MG63 (cell line): ENCODE data around the gene DPM1. TPM values are rescaled to one million over a fixed set of nuclear protein-coding genes. Genes with fewer than 3 reads are reported as not detected.

Experiments
- DNase-seq: peaks from one replicate; pipeline ENCODE4 v3.0.0-alpha.2; 2020
- H3K27me3 ChIP-seq: fragments of 250-450 bp; sonication (Bioruptor Pico); 2 replicates; pipeline ENCODE4 v1.5.1; 2020; ENCODE audit warnings: mild to moderate bottlenecking, moderate library complexity
- H3K36me3 ChIP-seq: fragments of 250-450 bp; sonication (Bioruptor Pico); 2 replicates; pipeline ENCODE4 v1.5.1; 2020; ENCODE audit warnings: mild to moderate bottlenecking, moderate library complexity
- H3K4me3 ChIP-seq: fragments of 250-450 bp; sonication (Bioruptor Pico); 2 replicates; pipeline ENCODE4 v1.5.1; 2020; ENCODE audit warnings: mild to moderate bottlenecking, moderate library complexity
- H3K9me3 ChIP-seq: fragments of 250-450 bp; sonication (Bioruptor Pico); 2 replicates; pipeline ENCODE4 v1.5.1; 2020; ENCODE audit warnings: mild to moderate bottlenecking, moderate library complexity
- total RNA-seq: library from RNA; depleted of rRNA; stranded (reverse); fragments of >200 nt; shearing (Covaris generic); gene quantifications from 2 replicates; pipeline ENCODE4 v1.2.3, GENCODE V29; 2014; ENCODE audit warnings: low replicate concordance

DPM1 gene
- total RNA-seq, 1 experiment from 2014 or later: 187 TPM

DNA sequence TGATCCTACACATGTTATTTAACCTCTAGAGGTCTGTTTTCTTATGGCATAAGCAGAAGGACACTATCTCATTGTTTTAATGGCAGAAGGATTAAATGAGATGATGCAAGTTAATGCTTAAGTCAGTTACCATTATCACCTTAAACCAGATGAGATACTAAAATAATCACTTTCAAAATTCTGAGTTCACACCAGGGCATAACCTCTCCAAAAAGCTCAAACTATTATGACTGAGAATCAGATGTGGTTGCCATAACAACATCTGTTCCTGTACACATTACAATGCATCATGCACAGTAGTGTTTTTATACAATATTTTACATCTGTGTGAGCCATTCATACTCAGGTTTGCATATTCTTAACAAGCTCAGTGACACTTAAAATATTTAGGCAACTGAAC lies 37.3 kb downstream of the DPM1 start:
- H3K9me3 ChIP-seq: no peaks in the 10 kb centered on the region
- no peaks in the 10 kb centered on the region for H3K27me3 ChIP-seq
- no peak overlapping the region for H3K4me3 ChIP-seq
- H3K36me3 ChIP-seq: peaks cover 72% of the 10 kb centered on the region
- DNase-seq: no peak

- Histone ChIP-seq H3K9me3 (no peaks in the 10 kb centered on the region), H3K4me3 (no peak overlapping the region), H3K36me3 (peaks cover 57% of the 10 kb centered on the region), H3K27me3 (no peaks in the 10 kb centered on the region)
- DNase-seq: peak; percentile 56
These were observed 38.8 kb downstream of the DPM1 start for GRCh38 chr20:50919567-50919966.

DNA sequence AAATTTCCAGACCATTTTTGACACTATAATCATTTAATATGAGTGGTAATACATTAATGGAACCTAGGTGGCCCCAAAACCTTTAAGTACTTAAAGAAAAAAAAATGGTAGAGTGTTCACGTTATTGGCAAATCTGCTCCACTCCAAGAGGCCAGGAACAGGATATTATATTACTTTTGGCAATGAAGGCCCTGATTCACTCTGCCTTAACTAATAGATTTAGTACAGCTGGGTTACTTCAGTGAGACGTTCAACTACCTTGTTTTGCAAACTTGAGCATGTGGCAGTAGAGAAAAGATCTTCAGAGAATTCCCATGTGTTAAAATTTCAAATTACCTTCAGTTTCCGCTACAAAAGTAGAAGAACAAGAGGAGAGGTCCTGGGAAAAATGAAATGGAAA lies 39.9 kb downstream of the DPM1 start:
- no peak for DNase-seq
- H3K27me3 ChIP-seq: no peaks in the 10 kb centered on the region
- no peak overlapping the region for H3K4me3 ChIP-seq
- H3K9me3 ChIP-seq: no peaks in the 10 kb centered on the region
- peaks cover 51% of the 10 kb centered on the region for H3K36me3 ChIP-seq

DNA sequence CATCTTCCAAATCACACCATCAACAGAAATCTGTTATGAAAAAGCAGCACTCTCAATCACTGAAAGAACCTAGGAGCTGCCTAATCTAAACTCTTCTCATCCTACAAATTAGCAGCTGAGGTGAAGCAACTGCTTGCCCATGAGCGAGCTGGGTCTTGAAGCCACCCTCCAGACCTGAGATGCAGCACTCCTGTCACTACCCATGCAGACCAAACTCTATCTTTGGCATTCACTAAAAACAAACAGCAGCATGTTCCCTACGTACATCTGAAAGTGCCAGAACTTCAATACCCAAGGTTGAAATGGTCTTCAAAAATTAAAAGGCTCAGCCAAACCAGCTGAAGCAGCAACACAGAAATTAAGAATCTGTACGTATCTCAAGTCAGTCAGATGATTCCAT lies 41.4 kb downstream of the DPM1 start:
- H3K36me3 ChIP-seq: peaks cover 56% of the 10 kb centered on the region
- no peaks in the 10 kb centered on the region for H3K27me3 ChIP-seq
- H3K9me3 ChIP-seq: no peaks in the 10 kb centered on the region
- H3K4me3 ChIP-seq: no peak overlapping the region
- no peak for DNase-seq

DNA sequence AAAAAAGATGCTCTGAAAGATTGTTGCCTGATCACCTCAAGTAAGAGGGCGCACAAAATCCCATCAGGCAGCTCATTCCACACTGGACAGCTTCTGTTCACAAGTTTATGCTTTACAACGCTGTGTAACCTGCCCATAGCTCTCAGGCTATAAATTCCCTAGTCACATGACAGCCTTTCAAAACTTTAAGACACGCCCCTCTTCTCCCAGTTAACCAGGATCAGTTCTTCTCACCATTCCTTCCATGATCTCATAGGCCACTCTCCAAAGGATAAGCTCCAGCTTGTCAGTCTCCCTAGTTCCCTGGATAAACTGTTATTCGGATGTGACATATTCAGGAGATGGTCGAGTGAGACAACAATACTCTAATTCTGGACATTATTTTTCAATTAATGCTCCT lies 42.1 kb downstream of the DPM1 start:
- H3K36me3 ChIP-seq: peaks cover 59% of the 10 kb centered on the region
- no peaks in the 10 kb centered on the region for H3K27me3 ChIP-seq
- no peak overlapping the region for H3K4me3 ChIP-seq
- DNase-seq: no peak
- no peaks in the 10 kb centered on the region for H3K9me3 ChIP-seq

GRCh38 chr20:50915424-50915823 lies 42.9 kb downstream of the DPM1 start:
- H3K9me3 ChIP-seq: no peaks in the 10 kb centered on the region
- H3K27me3 ChIP-seq: no peaks in the 10 kb centered on the region
- no peak overlapping the region for H3K4me3 ChIP-seq
- DNase-seq: no peak
- H3K36me3 ChIP-seq: peaks cover 62% of the 10 kb centered on the region

- H3K36me3 ChIP-seq: peaks cover 62% of the 10 kb centered on the region
- no peak overlapping the region for H3K4me3 ChIP-seq
- H3K9me3 ChIP-seq: no peaks in the 10 kb centered on the region
- no peaks in the 10 kb centered on the region for H3K27me3 ChIP-seq
- DNase-seq: peak; percentile 59
These were observed 44.5 kb downstream of the DPM1 start for GRCh38 chr20:50913690-50914375.

DNA sequence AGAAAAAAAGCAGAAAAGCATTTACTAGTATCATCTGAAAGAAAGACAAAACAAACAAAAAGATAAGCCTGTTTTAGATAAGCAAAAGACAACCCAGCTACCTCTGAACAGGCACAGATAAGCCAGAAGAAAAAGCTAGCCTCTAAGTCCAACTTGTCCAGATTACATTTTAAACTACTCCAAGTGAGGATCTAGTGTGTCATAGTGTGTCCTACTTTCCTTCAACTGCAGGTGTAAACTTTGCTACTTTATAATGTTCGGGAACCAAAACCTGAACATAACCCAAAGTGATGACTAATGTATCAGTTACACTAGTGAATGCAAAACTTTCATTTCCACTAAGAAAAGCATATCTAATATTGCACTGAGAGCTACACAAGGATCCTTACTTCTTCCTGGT lies 46.6 kb downstream of the DPM1 start:
- H3K27me3 ChIP-seq: no peaks in the 10 kb centered on the region
- DNase-seq: no peak
- H3K4me3 ChIP-seq: no peak overlapping the region
- H3K36me3 ChIP-seq: peaks cover 50% of the 10 kb centered on the region
- H3K9me3 ChIP-seq: no peaks in the 10 kb centered on the region

DNA sequence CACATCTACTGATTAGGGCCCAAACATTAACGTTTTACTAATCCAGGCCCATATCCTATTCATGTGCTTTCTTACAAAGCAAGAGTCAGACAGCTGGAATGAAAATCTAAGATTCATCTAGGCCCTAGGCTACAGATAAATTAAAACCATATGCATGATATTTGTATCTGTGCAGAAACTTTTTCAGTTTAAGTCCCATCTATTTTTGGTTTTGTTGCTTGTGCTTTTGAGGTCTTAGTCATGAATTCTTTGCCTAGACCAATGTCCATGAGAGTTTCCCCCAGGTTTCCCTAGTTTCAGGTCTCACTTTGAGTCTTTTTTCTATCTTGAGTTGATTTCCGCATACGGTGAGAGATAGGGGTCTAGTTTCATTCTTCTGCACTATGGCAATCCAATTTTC lies 47.3 kb downstream of the DPM1 start:
- H3K36me3 ChIP-seq: peaks cover 49% of the 10 kb centered on the region
- no peak overlapping the region for H3K4me3 ChIP-seq
- no peaks in the 10 kb centered on the region for H3K27me3 ChIP-seq
- no peaks in the 10 kb centered on the region for H3K9me3 ChIP-seq
- no peak for DNase-seq

DNA sequence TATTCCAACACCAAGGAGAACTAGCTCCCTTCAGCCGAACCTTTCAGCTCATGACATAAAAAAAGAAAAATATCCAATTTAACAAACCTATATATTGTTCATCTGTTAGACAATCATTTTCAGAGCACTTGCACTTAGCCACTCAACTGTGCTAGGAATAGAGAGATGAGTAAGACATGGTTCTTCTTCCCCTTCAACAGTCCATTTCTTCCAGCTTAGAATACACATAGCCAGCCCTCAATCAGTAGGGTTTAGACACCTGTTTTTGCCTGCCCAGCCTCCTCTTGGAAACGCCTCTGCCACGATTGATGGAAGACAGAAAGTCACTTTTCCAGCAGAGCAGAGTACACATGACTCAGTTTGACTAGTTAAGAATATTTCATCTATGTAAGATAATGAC lies 48.9 kb downstream of the DPM1 start:
- no peak for DNase-seq
- Histone ChIP-seq H3K9me3 (no peaks in the 10 kb centered on the region), H3K27me3 (no peaks in the 10 kb centered on the region), H3K4me3 (no peak overlapping the region), H3K36me3 (peaks cover 58% of the 10 kb centered on the region)

DNA sequence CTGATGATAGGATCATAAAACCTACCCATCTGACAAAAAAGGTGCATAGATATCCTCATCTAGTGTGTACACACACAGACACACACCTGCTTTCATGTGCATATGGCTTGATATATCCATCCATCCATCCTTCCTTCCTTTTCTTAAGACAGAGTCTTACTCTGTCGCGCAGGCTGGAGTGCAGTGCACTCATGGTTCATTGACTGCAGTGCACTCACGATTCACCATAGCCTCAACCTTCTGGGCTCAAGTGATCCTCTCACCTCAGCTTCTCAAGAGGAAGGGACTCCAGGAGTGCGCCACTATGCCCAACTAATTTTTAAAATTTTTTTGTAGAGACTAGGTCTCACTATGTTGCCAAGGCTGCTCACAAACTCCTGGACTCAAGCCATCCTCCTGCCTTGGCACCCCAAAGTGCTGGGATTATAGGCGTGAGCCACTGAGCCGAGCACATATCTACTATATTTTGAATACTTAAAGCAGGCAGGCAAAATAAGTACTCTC lies 54.2 kb downstream of the DPM1 start:
- DNase-seq: no peak
- peaks cover 66% of the 10 kb centered on the region for H3K36me3 ChIP-seq
- H3K27me3 ChIP-seq: no peaks in the 10 kb centered on the region
- no peaks in the 10 kb centered on the region for H3K9me3 ChIP-seq
- no peak overlapping the region for H3K4me3 ChIP-seq

- DNase-seq: no peak
- Histone ChIP-seq H3K4me3 (no peak overlapping the region), H3K9me3 (no peaks in the 10 kb centered on the region), H3K36me3 (peaks cover 72% of the 10 kb centered on the region), H3K27me3 (no peaks in the 10 kb centered on the region)
These were observed 54.8 kb downstream of the DPM1 start for GRCh38 chr20:50903353-50904051.

GRCh38 chr20:50901301-50901700 lies 57.0 kb downstream of the DPM1 start:
- Histone ChIP-seq H3K9me3 (no peaks in the 10 kb centered on the region), H3K36me3 (peaks cover 85% of the 10 kb centered on the region), H3K27me3 (no peaks in the 10 kb centered on the region), H3K4me3 (no peak overlapping the region)
- DNase-seq: no peak

DNA sequence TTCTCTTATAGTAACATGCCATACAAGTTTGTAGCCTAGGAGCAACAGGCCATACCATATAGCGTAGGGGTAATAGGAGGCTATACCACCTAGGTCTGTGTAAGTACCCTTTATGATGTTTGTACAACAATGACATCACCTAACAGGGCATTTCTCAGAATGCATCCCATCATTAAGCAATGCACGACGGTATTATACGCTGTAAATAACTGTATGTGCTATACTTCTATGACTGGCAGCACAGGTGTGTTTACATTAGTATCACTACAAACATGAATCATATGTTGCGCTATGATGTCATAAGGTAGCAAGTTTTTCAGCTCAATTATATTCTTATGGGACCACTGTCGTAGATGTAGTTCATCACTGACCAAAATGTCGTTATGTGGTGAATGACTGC lies 58.1 kb downstream of the DPM1 start:
- Histone ChIP-seq H3K4me3 (no peak overlapping the region), H3K9me3 (no peaks in the 10 kb centered on the region), H3K27me3 (no peaks in the 10 kb centered on the region), H3K36me3 (peaks cover 82% of the 10 kb centered on the region)
- DNase-seq: no peak

DNA sequence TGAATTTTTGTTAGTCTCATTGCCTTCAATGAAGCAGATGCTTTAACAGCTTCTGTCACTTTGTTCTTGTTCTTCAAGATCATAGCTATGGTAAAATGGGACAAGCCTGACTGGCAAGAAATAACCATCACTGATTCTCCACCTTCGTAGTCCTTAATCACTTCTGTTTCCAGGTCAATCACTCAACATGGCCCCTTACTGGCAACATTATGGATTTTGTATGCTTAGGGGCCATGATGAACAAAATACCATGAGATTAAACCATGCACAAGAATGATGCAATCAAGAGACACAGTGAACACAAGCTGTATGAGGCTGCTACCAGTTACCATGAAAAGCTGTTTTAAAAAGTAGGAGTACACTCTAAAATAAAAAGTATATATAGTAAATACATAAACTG lies 59.9 kb downstream of the DPM1 start:
- Histone ChIP-seq H3K36me3 (peaks cover 89% of the 10 kb centered on the region), H3K9me3 (no peaks in the 10 kb centered on the region), H3K27me3 (no peaks in the 10 kb centered on the region), H3K4me3 (no peak overlapping the region)
- no peak for DNase-seq

DNA sequence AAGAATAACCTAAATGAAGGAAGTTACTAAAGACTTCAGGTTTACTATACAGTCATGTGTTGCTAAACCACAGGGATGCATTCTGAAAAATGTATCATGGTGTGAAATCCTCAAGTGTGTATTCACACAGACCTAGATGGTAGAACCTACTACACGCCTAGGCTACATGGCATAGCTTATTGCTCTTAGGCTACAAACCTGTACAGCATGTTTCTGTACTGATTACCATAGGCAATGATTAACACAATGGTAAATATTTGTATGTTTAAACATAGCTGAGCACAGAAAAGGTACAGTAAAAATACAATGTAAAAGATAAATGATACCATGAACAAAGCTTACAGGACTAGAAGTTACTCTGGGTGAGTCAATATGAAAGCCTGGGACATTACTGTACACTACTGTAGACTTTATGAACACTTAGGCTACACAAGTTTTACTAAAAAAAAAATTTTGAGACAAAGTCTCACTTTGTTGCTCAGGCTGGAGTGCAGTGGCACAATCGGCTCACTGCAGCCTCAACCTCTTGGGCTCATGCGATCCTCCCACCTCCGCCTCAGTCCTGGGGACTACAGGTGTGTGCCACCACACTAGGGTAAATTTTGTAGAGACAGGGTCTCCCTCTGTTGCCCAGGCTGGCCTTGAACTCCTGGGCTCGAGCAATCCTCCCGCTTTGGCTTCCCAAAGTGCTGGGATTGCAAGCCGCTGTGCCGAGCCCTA lies 63.1 kb downstream of the DPM1 start:
- no peak for DNase-seq
- H3K4me3 ChIP-seq: no peak overlapping the region
- H3K9me3 ChIP-seq: no peaks in the 10 kb centered on the region
- no peaks in the 10 kb centered on the region for H3K27me3 ChIP-seq
- peaks cover 93% of the 10 kb centered on the region for H3K36me3 ChIP-seq

GRCh38 chr20:50893620-50894019 lies 64.7 kb downstream of the DPM1 start:
- no peak overlapping the region for H3K4me3 ChIP-seq
- H3K36me3 ChIP-seq: peaks cover 93% of the 10 kb centered on the region
- DNase-seq: no peak
- no peaks in the 10 kb centered on the region for H3K27me3 ChIP-seq
- no peaks in the 10 kb centered on the region for H3K9me3 ChIP-seq
